Esophagus squamous epithelium (tissue), 4 donors: ENCODE results near the gene MAGEA10.
"Not testable (repeated sequence)": the region's sequence is repeated elsewhere in the genome, so short reads cannot be mapped to it uniquely, and the experiment has no call there.

Experiments
- CTCF ChIP-seq, 6 experiments: fragments of 450-650 bp in 4 of 6; fragments of 200-600 bp in 2 of 6; sonication (generic) in 2 of 6; IDR thresholded peaks; one replicate each; pipeline ENCODE4 v1.5.1; 2016 to 2019; ENCODE audit warnings: antibody characterized with exemption in 6 of 6, mild to moderate bottlenecking in 4 of 6, moderate library complexity in 4 of 6
- POLR2A ChIP-seq, 4 donors: fragments of 450-650 bp; IDR thresholded peaks; one replicate each; pipeline ENCODE4 v1.6.1; 2017; ENCODE audit warnings: antibody characterized with exemption in 4 of 4, mild to moderate bottlenecking in 4 of 4, moderate library complexity in 3 of 4

DNA sequence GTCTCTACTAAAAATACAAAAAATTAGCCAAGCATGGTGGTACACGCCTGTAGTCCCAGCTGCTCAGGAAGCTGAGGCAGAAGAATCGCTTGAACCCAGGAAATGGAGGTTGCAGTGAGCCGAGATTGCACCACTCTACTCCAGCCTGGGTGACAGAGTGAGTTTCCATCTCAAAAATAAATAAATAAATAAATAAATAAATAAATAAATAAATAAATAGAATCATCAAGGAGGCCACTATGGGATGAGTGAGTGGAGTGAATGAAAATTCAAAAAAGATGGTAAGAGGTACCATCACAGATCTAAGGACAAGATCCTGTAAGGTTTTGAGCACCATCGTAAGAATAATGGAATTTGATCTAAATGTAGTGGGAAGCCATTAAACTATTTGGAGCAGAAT lies 37.5 kb upstream of the MAGEA10 start:
- TF ChIP-seq CTCF, POLR2A (IDR thresholded peaks at IDR 0.05): not testable (repeated sequence)
